H7 (cell line): ENCODE measurements around the gene CASZ1. TPM values are rescaled to one million over a fixed set of nuclear protein-coding genes. Genes with fewer than 3 reads are reported as not detected.

ENCODE experiments used
- DNase-seq: peaks from one replicate; pipeline ENCODE4 v3.0.0; 2012
- H3K27me3 ChIP-seq: 2 replicates; pipeline ENCODE4 v1.6.0; 2011; ENCODE audit warnings: mild to moderate bottlenecking, low read length; ENCODE audit not compliant: control insufficient read depth, insufficient read depth
- H3K36me3 ChIP-seq: replicated peaks from 2 replicates; pipeline ENCODE4 v1.5.1; 2011; ENCODE audit warnings: low read length; ENCODE audit not compliant: control insufficient read depth, insufficient read depth
- H3K4me3 ChIP-seq: 2 replicates; pipeline ENCODE4 v1.5.1; 2011; ENCODE audit warnings: low read depth, mild to moderate bottlenecking, control low read depth, low read length, moderate library complexity; ENCODE audit not compliant: insufficient read depth
- total RNA-seq: library from RNA; depleted of rRNA; stranded (reverse); fragments of >200 nt; shearing (Covaris generic); gene quantifications from 2 replicates; pipeline ENCODE4 v1.2.3, GENCODE V29; 2014

CASZ1 gene
- total RNA-seq, 1 experiment from 2014 or later = 5.0 TPM

- H3K4me3 ChIP-seq = no peak overlapping the region
- no peaks in the 10 kb centered on the region for H3K36me3 ChIP-seq
- no peaks in the 10 kb centered on the region for H3K27me3 ChIP-seq
- no peak for DNase-seq
Measured at GRCh38 chr1:10777749-10778574, 18.5 kb downstream of the CASZ1 start.

GRCh38 chr1:10776190-10776905 lies 20.1 kb downstream of the CASZ1 start:
- H3K27me3 ChIP-seq = no peaks in the 10 kb centered on the region
- DNase-seq = no peak
- H3K4me3 ChIP-seq = no peak overlapping the region
- H3K36me3 ChIP-seq = no peaks in the 10 kb centered on the region

- DNase-seq = no peak
Measured at GRCh38 chr1:10775763-10776162, 20.7 kb downstream of the CASZ1 start.

GRCh38 chr1:10774615-10775310 lies 21.7 kb downstream of the CASZ1 start:
- DNase-seq = no peak
- H3K4me3 ChIP-seq = no peak overlapping the region
- H3K27me3 ChIP-seq = no peaks in the 10 kb centered on the region
- no peaks in the 10 kb centered on the region for H3K36me3 ChIP-seq

More at GRCh38 chr1:10775763-10776162, 20.7 kb downstream of the CASZ1 start:
- H3K36me3 ChIP-seq = no peaks in the 10 kb centered on the region
- H3K4me3 ChIP-seq = no peak overlapping the region
- H3K27me3 ChIP-seq = no peaks in the 10 kb centered on the region

- no peak for DNase-seq
- Histone ChIP-seq H3K4me3 (no peak overlapping the region), H3K27me3 (no peaks in the 10 kb centered on the region), H3K36me3 (no peaks in the 10 kb centered on the region)
Measured at GRCh38 chr1:10773851-10774614, 22.4 kb downstream of the CASZ1 start.

- no peaks in the 10 kb centered on the region for H3K27me3 ChIP-seq
- no peak for DNase-seq
Measured at GRCh38 chr1:10773376-10773775, 23.1 kb downstream of the CASZ1 start.

GRCh38 chr1:10772711-10773110 lies 23.7 kb downstream of the CASZ1 start:
- Histone ChIP-seq H3K4me3 (no peak overlapping the region), H3K27me3 (no peaks in the 10 kb centered on the region), H3K36me3 (no peaks in the 10 kb centered on the region)
- DNase-seq = no peak

More at GRCh38 chr1:10773376-10773775, 23.1 kb downstream of the CASZ1 start:
- Histone ChIP-seq H3K4me3 (no peak overlapping the region), H3K36me3 (no peaks in the 10 kb centered on the region)

- no peak for DNase-seq
- H3K4me3 ChIP-seq = no peak overlapping the region
- no peaks in the 10 kb centered on the region for H3K36me3 ChIP-seq
- H3K27me3 ChIP-seq = no peaks in the 10 kb centered on the region
Measured at GRCh38 chr1:10771789-10772188, 24.7 kb downstream of the CASZ1 start.

- no peak for DNase-seq
- H3K4me3 ChIP-seq = no peak overlapping the region
- H3K36me3 ChIP-seq = no peaks in the 10 kb centered on the region
- no peaks in the 10 kb centered on the region for H3K27me3 ChIP-seq
Measured at GRCh38 chr1:10768552-10768951, 27.9 kb downstream of the CASZ1 start.

GRCh38 chr1:10767282-10767681 lies 29.2 kb downstream of the CASZ1 start:
- Histone ChIP-seq H3K27me3 (no peaks in the 10 kb centered on the region), H3K36me3 (no peaks in the 10 kb centered on the region), H3K4me3 (no peak overlapping the region)
- DNase-seq = no peak

- Histone ChIP-seq H3K36me3 (no peaks in the 10 kb centered on the region), H3K27me3 (no peaks in the 10 kb centered on the region), H3K4me3 (no peak overlapping the region)
- DNase-seq = no peak
Measured at GRCh38 chr1:10765734-10766478, 30.5 kb downstream of the CASZ1 start.

GRCh38 chr1:10765304-10765703 lies 31.1 kb downstream of the CASZ1 start:
- H3K27me3 ChIP-seq = no peaks in the 10 kb centered on the region

GRCh38 chr1:10764296-10764798 lies 32.1 kb downstream of the CASZ1 start:
- Histone ChIP-seq H3K4me3 (no peak overlapping the region), H3K36me3 (no peaks in the 10 kb centered on the region), H3K27me3 (no peaks in the 10 kb centered on the region)
- no peak for DNase-seq

More at GRCh38 chr1:10765304-10765703, 31.1 kb downstream of the CASZ1 start:
- DNase-seq = no peak
- Histone ChIP-seq H3K4me3 (no peak overlapping the region), H3K36me3 (no peaks in the 10 kb centered on the region)
